ENCODE measurements around the gene SLC27A5.
"Not testable (repeated sequence)": the region's sequence is repeated elsewhere in the genome, so short reads cannot be mapped to it uniquely, and the experiment has no call there.

The SLC27A5 gene

DNA sequence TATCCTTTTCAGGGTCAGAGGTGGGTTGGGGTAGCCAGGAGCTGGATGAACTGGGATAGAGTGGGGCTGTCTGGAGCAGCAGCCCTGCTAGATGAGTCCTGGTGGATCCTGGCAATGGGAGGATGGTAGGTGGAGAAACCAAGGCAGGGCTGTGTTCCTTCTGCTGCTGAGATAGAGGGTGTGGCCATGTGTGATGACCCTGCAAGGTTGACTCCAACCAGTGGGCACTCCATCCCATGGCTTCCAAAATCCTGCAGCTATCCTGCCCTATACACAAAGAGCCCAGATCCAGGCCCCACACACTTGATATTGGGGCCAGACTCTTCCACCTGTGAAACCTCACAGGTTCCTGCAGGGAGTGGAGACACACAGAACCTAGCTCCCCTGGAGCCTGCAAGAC, 38.0 kb downstream of the SLC27A5 start:
- Mint-ChIP-seq H3K27me3 (no peaks in the 10 kb centered on the region), H3K4me3 (no peak overlapping the region), H3K4me1 (peaks cover 19% of the 10 kb centered on the region), H3K9me3 (no peaks in the 10 kb centered on the region), H3K36me3 (no peaks in the 10 kb centered on the region), H3K27ac (no peak overlapping the region)

DNA sequence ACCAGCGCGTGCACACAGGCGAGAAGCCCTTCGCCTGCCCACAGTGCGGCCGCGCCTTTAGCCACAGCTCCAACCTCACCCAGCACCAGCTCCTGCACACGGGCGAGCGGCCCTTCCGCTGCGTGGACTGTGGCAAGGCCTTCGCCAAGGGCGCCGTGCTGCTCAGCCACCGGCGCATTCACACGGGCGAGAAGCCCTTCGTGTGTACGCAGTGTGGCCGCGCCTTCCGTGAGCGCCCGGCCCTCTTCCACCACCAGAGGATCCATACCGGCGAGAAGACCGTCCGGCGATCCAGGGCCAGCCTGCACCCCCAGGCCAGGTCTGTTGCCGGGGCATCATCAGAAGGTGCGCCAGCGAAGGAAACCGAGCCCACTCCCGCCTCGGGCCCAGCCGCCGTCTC, 40.1 kb downstream of the SLC27A5 start:
- Mint-ChIP-seq H3K4me1 (peaks cover 28% of the 10 kb centered on the region), H3K27ac (no peak overlapping the region), H3K27me3 (no peaks in the 10 kb centered on the region), H3K9me3 (no peaks in the 10 kb centered on the region), H3K4me3 (no peak overlapping the region), H3K36me3 (no peaks in the 10 kb centered on the region)

DNA sequence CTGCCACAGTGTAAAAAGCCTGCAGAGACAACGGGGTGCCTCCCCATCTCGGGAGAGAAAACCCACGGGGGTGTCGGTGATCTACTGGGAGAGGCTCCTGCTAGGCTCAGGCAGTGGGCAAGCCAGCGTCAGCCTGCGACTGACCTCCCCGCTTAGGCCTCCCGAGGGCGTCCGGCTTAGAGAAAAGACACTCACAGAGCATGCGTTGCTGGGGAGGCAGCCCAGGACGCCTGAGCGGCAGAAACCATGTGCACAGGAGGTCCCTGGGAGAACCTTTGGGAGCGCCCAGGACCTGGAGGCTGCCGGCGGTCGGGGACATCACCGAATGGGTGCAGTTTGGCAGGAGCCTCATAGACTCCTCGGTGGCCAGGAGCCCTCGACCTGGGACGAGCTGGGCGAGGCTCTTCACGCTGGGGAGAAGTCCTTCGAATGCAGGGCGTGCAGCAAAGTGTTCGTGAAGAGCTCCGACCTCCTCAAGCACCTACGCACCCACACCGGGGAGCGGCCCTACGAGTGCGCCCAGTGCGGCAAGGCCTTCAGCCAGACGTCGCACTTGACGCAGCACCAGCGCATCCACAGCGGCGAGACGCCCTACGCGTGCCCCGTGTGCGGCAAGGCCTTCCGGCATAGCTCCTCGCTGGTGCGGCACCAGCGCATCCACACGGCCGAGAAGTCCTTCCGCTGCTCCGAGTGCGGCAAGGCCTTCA, 40.8 kb downstream of the SLC27A5 start:
- not testable (repeated sequence) for H3K9me3 Mint-ChIP-seq, H3K27me3 Mint-ChIP-seq, H3K27ac Mint-ChIP-seq, H3K4me3 Mint-ChIP-seq, H3K36me3 Mint-ChIP-seq
- peaks cover 26% of the 10 kb centered on the region for H3K4me1 Mint-ChIP-seq

DNA sequence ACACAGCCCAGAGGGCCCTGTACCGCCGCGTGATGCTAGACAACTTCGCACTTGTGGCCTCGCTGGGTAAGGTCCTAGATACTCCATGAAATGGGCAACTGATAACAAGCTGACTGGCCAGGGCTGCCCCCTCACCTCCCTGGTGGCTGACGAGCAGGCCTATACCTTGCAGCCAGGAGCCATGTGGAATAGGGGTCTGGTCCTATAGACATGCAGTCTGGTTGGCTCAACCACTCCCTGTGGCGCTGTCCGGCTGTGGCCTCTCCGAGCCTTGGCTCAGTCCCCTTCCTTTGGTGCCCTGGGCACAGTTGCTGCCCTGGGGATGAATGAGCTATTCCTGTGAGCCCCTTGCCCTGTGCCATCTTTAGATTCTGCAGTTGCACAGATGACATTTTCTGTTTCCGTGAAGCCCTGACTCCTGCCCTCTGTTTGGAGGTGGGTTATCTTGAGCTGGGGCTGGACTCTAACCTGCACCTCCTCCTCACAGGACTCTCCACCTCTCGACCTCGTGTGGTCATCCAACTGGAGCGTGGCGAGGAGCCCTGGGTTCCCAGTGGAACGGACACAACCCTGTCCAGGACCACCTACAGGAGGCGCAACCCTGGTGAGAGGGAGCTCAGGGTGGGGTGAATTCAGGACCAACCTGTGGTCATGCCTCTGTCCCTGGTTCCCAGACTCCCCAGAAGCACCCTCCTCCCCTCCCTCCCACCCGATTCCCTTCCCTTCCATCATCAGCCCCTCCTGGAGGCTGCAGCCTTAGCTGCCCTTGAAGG, 42.4 kb downstream of the SLC27A5 start:
- H3K27ac Mint-ChIP-seq: no peak overlapping the region
- peak overlapping the region; percentile 91 for H3K4me3 Mint-ChIP-seq
- no peaks in the 10 kb centered on the region for H3K9me3 Mint-ChIP-seq
- no peaks in the 10 kb centered on the region for H3K27me3 Mint-ChIP-seq
- H3K4me1 Mint-ChIP-seq: peaks cover 19% of the 10 kb centered on the region
- no peaks in the 10 kb centered on the region for H3K36me3 Mint-ChIP-seq

DNA sequence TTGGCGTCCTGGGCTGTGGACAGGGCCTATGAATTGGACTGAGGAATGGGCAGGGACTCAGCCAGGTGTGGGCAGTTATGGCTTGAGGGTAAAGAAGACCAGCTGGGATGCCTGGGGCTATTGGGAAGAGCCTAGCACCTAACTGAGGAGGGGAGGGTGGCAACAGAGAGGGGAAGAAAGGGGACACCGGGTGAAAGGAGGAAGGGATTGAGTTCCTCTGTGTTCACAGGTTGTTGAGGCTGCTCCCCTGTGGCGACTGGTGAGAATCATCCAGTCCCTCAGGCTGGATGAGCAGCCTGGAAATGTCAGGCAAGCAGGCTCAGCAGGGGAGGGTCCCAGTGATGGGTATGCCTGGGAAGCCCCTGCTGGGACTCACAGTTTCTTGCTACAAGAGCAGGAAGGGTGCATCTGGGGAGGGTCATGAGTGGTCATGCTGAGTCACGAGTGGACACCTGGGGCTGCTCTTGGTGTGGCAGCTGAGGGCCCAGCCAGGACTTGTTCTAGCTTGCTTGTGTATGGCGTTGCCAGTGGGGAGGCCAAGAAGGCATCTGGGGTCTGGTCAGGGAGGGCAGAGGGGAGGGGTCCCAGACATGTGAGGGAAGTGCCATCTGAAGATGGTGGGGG, 43.5 kb downstream of the SLC27A5 start:
- peak overlapping the region; percentile 91 for H3K4me3 Mint-ChIP-seq
- H3K9me3 Mint-ChIP-seq: no peaks in the 10 kb centered on the region
- H3K27me3 Mint-ChIP-seq: no peaks in the 10 kb centered on the region
- H3K4me1 Mint-ChIP-seq: peaks cover 18% of the 10 kb centered on the region
- peak overlapping the region; percentile 23 for H3K27ac Mint-ChIP-seq
- H3K36me3 Mint-ChIP-seq: no peaks in the 10 kb centered on the region

DNA sequence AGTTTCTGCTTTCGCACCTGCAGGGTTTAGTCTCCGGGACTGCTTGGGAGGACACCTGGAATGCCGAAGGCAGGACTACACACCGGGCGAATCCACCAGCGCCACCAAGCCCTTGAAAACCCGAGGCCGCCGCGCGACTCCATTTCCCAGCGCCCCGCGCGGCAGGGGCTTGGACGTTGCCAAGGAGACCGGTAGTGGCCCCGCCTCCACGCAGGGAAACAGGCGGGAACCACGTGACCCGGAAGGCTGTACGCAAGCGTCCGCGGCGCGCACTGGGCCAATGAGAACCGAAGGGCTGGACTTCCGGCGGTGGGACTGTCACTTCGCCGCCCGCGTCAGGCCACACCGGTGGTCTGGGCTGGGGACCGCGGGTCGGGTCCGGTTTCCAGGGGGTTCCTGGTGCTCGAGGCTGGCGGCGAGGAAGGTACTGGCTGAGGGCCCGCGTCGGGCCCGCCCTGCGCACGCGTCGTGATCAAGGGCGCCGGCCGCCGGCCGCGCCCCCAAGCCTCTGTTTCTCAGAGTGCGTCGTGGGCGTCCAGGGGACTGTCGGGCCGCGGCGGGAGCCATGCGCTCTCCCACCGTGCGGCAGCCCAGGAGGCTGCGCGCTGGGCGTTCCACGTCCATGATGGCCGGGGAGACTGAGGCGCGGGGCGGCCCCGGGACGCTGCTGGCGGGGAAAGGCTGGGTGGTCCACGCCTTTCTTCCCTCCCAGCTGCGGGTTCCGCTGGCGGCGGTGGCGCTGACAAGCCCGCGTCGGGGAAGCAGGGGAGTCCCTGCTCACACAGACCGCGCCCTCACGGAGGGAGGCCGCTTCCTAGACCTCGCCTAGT, 44.8 kb downstream of the SLC27A5 start, which contains the start of gene ZNF324:
ZNF324 (plus strand) TSS at position 321 of the 830 bp plus-strand sequence. CDS start 2,106 bp downstream, outside the sequence.
- Mint-ChIP-seq H3K27ac (peak within 1 kb of the TSS; percentile 84), H3K4me3 (peak within 1 kb of the TSS; percentile 91)

DNA sequence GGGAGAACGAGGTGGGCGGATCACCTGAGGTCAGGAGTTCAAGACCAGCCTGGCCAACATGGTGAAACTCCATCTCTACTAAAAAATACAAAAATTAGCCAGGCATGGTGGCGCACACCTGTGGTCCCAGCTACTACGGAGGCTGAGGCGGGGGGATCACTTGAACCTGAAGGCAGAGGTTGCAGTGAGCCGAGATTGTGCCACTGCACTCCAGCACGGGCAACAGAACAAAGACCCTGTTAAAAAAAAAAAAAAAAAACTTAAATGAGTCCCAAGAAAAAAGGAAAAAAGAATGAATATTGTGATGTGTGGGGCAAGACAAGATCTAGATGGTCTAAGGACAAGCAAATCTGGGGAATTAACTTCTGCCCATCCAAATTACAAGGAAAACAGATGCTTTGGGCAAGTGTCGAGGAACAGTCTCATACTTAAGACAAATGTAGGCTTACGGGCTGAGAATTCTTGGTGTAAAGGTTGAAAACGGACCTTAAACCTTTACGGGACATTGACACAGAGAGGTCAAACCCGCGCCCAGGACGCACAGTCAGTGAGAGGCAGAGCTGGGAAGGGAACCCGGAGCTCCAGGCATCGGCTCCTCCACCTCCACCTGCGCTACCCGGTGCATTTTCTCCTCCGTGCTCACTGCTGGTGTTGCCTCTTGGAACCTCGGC, 45.6 kb downstream of the SLC27A5 start:
- Mint-ChIP-seq H3K9me3 (no peaks in the 10 kb centered on the region), H3K36me3 (no peaks in the 10 kb centered on the region), H3K27ac (no peak overlapping the region), H3K4me3 (peak overlapping the region; percentile 91), H3K27me3 (no peaks in the 10 kb centered on the region), H3K4me1 (peaks cover 18% of the 10 kb centered on the region)

More for the DNA sequence above, 44.8 kb downstream of the SLC27A5 start, which contains the start of gene ZNF324:
- peaks cover 18% of the 10 kb centered on the region for H3K4me1 Mint-ChIP-seq
- no peaks in the 10 kb centered on the region for H3K36me3 Mint-ChIP-seq
- H3K9me3 Mint-ChIP-seq: no peaks in the 10 kb centered on the region
- H3K27me3 Mint-ChIP-seq: no peaks in the 10 kb centered on the region

DNA sequence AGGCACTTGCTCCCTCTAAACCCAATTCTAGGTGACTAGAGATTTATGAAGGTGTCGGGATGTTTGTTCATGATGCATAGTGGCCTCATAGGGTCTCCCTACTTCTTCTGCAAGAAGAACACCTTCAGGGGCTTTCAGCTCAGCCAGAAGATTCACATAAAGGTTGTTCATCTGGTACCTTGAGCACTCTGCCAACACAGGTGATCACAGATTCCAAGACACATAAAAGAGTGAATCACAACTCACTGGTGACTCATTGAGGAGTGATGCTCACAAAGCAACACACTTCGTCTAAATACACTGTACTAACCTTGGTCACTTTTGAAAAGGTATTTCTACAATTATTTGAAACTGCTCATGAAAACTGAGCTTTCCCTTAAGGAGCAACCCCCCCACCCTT, 51.8 kb downstream of the SLC27A5 start:
- H3K4me1 Mint-ChIP-seq: peaks cover 3% of the 10 kb centered on the region
- H3K36me3 Mint-ChIP-seq: peaks cover 8% of the 10 kb centered on the region
- H3K4me3 Mint-ChIP-seq: no peak overlapping the region
- no peak overlapping the region for H3K27ac Mint-ChIP-seq
- H3K9me3 Mint-ChIP-seq: no peaks in the 10 kb centered on the region
- no peaks in the 10 kb centered on the region for H3K27me3 Mint-ChIP-seq

DNA sequence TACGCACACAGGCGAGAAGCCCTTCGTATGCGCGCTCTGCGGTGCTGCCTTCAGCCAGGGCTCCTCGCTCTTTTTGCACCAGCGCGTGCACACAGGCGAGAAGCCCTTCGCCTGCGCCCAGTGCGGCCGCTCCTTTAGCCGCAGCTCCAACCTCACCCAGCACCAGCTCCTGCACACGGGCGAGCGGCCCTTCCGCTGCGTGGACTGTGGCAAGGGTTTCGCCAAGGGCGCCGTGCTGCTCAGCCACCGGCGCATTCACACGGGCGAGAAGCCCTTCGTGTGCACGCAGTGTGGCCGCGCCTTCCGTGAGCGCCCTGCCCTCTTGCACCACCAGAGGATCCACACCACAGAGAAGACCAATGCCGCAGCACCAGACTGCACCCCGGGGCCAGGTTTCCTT, 55.7 kb downstream of the SLC27A5 start:
- H3K9me3 Mint-ChIP-seq: no peaks in the 10 kb centered on the region
- H3K36me3 Mint-ChIP-seq: peaks cover 9% of the 10 kb centered on the region
- H3K4me3 Mint-ChIP-seq: no peak overlapping the region

DNA sequence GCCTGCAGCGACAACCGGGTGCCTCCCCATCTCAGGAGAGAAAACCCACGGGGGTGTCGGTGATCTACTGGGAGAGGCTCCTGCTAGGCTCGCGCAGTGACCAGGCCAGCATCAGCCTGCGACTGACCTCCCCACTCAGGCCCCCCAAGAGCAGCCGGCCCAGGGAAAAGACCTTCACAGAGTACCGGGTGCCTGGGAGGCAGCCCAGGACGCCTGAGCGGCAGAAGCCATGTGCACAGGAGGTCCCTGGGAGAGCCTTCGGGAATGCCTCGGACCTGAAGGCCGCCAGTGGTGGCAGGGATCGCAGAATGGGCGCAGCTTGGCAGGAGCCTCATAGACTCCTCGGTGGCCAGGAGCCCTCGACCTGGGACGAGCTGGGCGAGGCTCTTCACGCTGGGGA, 56.5 kb downstream of the SLC27A5 start:
- no peak overlapping the region for H3K27ac Mint-ChIP-seq
- H3K9me3 Mint-ChIP-seq: no peaks in the 10 kb centered on the region
- peaks cover 8% of the 10 kb centered on the region for H3K36me3 Mint-ChIP-seq
- H3K4me3 Mint-ChIP-seq: no peak overlapping the region
- H3K27me3 Mint-ChIP-seq: no peaks in the 10 kb centered on the region
- H3K4me1 Mint-ChIP-seq: peaks cover 26% of the 10 kb centered on the region

More for the DNA sequence above, 55.7 kb downstream of the SLC27A5 start:
- Mint-ChIP-seq H3K27ac (no peak overlapping the region), H3K4me1 (peaks cover 18% of the 10 kb centered on the region), H3K27me3 (no peaks in the 10 kb centered on the region)

DNA sequence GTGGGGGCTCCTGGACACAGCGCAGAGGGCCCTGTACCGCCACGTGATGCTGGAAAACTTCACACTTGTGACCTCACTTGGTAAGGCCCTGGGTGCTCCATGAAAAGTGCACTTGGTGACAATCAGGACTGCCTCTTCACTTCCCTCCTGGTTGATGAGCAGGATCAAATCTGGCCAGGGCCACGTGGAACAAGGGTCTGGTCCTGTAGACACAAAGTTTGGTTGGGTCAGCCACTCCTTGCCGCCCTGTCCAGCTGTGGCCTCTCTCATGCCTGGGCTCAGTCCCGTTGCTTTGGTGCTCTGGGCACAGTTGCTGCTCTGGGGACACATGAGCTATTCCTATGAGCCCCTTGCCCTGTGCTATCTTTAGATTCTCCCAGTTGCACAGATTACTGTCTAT, 58.0 kb downstream of the SLC27A5 start:
- peaks cover 2% of the 10 kb centered on the region for H3K27me3 Mint-ChIP-seq
- H3K27ac Mint-ChIP-seq: no peak overlapping the region
- H3K36me3 Mint-ChIP-seq: peaks cover 6% of the 10 kb centered on the region
- no peaks in the 10 kb centered on the region for H3K9me3 Mint-ChIP-seq
- peaks cover 23% of the 10 kb centered on the region for H3K4me1 Mint-ChIP-seq
- peak overlapping the region; percentile 55 for H3K4me3 Mint-ChIP-seq

DNA sequence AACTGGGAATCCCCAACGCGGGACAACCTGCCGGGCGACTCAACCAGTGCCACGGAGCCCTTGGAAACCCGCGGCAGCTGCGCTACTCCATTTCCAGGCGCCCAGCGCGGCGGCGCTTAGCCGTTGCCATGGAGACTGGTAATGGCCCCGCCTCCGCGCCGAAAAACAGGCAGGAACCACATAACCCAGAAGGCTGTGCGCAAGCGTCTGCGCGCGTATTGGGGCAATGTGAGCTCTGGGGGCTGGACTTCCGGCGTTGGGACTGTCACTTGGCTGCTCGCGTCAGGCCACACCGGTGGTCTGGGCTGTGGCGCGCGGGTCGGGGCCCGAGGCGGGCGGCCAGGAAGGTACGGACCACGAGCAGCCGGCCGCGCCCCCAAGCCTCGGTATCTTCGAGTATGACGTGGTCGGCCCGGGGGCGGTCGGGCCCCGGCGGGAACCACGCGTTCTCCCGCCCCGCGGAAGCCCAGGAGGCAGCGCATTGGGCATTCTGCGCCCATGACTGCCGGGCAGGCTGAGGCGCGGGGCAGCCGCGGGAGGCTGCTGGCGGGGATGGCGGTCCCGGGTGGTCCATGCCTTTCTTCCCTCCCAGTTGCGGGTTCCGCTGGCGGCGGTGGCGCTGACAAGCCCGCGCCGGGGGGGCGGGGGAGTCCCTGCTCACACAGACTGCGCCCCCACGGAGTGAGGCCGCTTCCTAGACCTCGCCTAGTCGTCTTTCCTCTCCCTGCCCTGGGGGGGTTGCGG, 60.3 kb downstream of the SLC27A5 start, which contains the start of gene ZNF324B:
ZNF324B (plus strand) TSS at position 265 of the 744 bp plus-strand sequence. CDS start 2,080 bp downstream, outside the sequence.
- Mint-ChIP-seq H3K9me3 (peaks cover 8% of the 10 kb centered on the region), H3K4me3 (peak within 1 kb of the TSS; percentile 90), H3K4me1 (peaks cover 23% of the 10 kb centered on the region), H3K36me3 (peaks cover 8% of the 10 kb centered on the region), H3K27me3 (peaks cover 7% of the 10 kb centered on the region), H3K27ac (peak within 1 kb of the TSS; percentile 70)

DNA sequence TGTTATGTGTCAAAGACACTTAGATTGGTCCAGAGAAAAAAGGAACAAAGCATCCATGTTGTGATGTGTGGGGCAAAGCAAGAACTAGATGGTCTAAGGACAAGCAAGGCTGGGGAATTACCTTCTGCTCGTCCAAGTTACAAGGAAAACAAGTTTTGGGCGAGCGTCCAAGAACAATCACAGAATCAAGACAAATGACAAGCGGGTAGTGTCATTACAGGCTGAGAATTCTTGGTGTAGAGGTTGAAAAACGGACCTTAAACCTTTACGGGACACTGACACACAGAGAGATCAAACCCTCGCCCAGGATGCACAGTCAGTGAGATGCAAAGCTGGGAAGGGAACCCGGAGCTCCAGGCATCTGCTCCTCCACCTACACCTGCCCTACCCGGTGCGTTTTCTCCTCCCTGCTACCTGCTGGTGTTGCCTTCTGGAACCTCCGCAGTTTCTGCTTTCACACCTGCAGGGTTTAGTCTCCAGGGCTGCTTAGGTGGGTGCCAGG, 60.9 kb downstream of the SLC27A5 start:
- H3K27ac Mint-ChIP-seq: peak overlapping the region; percentile 70
- H3K9me3 Mint-ChIP-seq: peaks cover 8% of the 10 kb centered on the region
- H3K36me3 Mint-ChIP-seq: peaks cover 6% of the 10 kb centered on the region
- H3K4me3 Mint-ChIP-seq: peak overlapping the region; percentile 90
- H3K27me3 Mint-ChIP-seq: peaks cover 7% of the 10 kb centered on the region
- peaks cover 23% of the 10 kb centered on the region for H3K4me1 Mint-ChIP-seq

DNA sequence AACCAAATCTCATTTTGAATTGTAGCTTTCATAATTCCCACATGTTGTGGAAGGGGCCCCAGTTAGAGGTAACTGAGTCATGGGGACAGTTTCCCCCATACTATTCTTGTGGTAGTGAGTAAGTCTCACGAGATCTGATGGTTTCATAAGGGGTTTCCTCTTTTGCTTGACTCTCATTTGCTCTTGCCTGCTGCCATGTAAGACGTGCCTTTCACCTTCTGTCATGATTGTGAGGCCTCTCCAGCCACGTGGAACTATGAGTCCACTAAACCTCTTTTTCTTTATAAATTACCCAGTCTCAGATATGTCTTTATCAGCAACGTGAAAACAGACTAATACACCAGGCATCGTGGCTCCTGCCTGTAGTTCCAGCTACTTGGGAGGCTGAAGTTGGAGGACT, 61.8 kb downstream of the SLC27A5 start:
- not testable (repeated sequence) for H3K27ac Mint-ChIP-seq, H3K27me3 Mint-ChIP-seq, H3K36me3 Mint-ChIP-seq, H3K9me3 Mint-ChIP-seq
- Mint-ChIP-seq H3K4me3 (peak overlapping the region; percentile 4), H3K4me1 (peaks cover 23% of the 10 kb centered on the region)
